ENCODE data around the gene WBP1L.
"Not testable (repeated sequence)": the region's sequence is repeated elsewhere in the genome, so short reads cannot be mapped to it uniquely, and the experiment has no call there.

Gene WBP1L

GRCh38 chr10:102845352-102845902, 101.7 kb downstream of the WBP1L start:
- no peak for DNase-seq

DNA sequence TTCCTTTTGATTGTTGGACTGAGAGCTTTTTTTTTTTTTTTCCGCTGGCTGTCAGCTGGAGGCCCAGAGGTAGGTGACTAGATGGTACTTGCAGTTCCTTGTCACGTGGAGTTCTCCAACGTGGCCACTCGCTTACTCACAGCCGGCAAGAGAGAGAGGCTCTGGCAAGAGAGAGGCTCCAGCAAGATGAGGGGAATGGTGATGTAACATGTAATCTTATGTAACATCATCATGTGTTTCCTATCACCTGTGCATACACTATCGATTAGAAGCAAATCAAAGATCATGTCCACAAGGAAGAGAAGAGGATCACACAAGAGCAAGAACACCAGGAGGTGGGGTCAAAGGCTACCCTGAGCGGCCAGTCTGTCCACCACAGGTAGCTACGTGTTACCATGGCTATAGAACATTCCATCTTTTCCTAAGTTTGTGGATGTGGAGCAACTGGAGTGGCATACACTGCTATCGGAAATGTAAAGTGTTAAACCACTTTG, 106.3 kb downstream of the WBP1L start:
- DNase-seq, result no peak

GRCh38 chr10:102853237-102853636, 109.5 kb downstream of the WBP1L start:
- not testable (repeated sequence) for DNase-seq

DNA sequence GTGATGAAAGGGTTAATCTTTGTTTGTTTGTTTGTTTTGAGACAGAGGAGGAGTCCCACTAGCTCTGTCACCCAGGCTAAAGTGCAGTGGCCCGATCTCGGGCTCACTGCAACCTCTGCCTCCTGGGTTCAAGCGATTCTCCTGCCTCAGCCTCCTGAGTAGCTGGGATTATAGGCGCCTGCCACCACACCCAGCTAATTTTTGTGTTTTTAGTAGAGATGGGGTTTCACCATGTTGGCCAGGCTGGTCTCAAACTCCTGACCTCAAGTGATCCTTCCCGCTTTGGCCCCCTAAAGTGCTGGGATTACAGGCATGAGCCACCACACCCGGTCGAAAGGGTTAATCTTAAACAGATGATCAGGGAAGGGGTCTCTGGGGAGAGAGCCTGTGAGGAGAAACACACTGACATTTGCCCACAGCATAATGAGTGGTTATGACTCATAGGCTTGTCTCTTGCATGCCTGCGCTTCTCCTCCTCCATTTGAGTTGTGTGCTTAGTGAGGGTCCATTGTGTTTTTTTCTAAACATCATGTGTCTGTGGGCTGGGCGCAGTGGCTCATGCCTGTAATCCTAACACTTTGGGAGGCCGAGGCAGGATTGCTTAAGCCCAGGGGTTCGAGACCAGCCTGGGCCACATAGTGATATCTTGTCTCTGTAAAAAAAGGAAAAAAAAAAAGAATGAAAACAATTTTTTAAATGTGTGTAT, 112.1 kb downstream of the WBP1L start:
- DNase-seq, result not testable (repeated sequence)

GRCh38 chr10:102856758-102857424, 113.1 kb downstream of the WBP1L start:
- DNase-seq, result no peak

GRCh38 chr10:102859911-102860310, 116.2 kb downstream of the WBP1L start:
- no peak for DNase-seq

DNA sequence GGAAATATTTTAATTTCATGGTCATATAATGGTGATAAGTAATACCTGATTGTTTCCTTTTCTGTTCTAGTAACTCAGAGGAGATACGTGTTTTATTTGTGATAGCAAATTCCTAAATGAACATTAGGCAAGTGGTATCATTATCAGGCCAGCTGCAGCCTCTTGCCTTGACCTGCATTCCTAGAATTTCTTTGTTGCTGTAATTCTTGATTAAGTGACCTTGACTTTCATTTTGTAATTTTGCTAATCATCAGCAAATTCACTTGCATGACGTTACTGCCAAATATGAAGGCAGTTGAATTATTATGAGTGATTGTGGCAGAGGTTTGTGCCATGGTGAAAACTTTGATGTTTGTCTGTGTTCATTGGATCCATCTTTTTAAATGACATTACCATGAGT, 119.9 kb downstream of the WBP1L start:
- DNase-seq, result no peak

- DNase-seq, result no peak
Measured at GRCh38 chr10:102865620-102866019, 121.9 kb downstream of the WBP1L start.
